K562 (cell line): ENCODE measurements around the gene GFI1B. TPM values are rescaled to one million over a fixed set of nuclear protein-coding genes. Genes with fewer than 3 reads are reported as not detected.

Experiments
- CEBPG ChIP-seq, 3 experiments: fragments of 200-800 bp in 1 of 3; sonication (Bioruptor generic) in 1 of 3; sonication (generic) in 1 of 3; formaldehyde crosslinking in 1 of 3; IDR thresholded peaks in 2 of 3; conservative IDR thresholded peaks in 1 of 3; 2 replicates each; pipeline versions ENCODE4 v1.6.1 to v1.8.0; 2016 to 2022; ENCODE audit warnings: missing compliant biosample characterization in 2 of 3, missing genetic modification characterization in 2 of 3, mild to moderate bottlenecking in 1 of 3, missing genetic modification reagents in 1 of 3
- DDX20 ChIP-seq: fragments of 450-650 bp; IDR thresholded peaks from 2 replicates; pipeline ENCODE4 v1.6.1; 2016; ENCODE audit warnings: missing genetic modification characterization, low read depth, mild to moderate bottlenecking, missing compliant biosample characterization, moderate library complexity
- HDAC1 ChIP-seq, 2 experiments: fragments of 450-650 bp; IDR thresholded peaks; 2 replicates each; pipeline ENCODE4 v1.6.1; 2016 to 2017; ENCODE audit warnings: inconsistent platforms in 1 of 2, mild to moderate bottlenecking in 1 of 2, moderate library complexity in 1 of 2
- MBD2 ChIP-seq: sonication (generic); IDR thresholded peaks from 2 replicates; pipeline ENCODE4 v1.6.1; 2016; ENCODE audit warnings: low read depth, borderline replicate concordance
- RNF2 ChIP-seq: sonication (generic); IDR thresholded peaks from 2 replicates; pipeline ENCODE4 v1.6.1; 2016
- TFAP4 ChIP-seq: sonication (generic); formaldehyde crosslinking; IDR thresholded peaks from 2 replicates; pipeline ENCODE4 v1.8.0; 2022; ENCODE audit warnings: missing genetic modification reagents, mild to moderate bottlenecking, moderate library complexity, borderline replicate concordance
- ZBTB17 ChIP-seq: fragments of 450-650 bp; formaldehyde crosslinking; IDR thresholded peaks from 2 replicates; pipeline ENCODE4 v1.4.0; 2020; ENCODE audit warnings: mild to moderate bottlenecking
- ZNF324 ChIP-seq: fragments of 250-450 bp; sonication (Bioruptor Pico); IDR thresholded peaks from 2 replicates; pipeline ENCODE4 v1.4.0; 2020; ENCODE audit warnings: mild to moderate bottlenecking
- polyA plus RNA-seq, 8 experiments: library from polyadenylated mRNA; depleted of rRNA in 4 of 8; stranded (reverse) in 5 of 8; unstranded in 3 of 8; fragments of >200 nt; fragmentation: Nextera tagmentation in 2 of 8; fragmentation: Illumina TruSeq in 1 of 8; extraction: Ambion mirVana in 2 of 8; extraction: Trizol in 1 of 8; gene quantifications; 2 replicates each; pipeline versions ENCODE4 v1.2.1 to v1.2.3, GENCODE V29; 2011 to 2014; ENCODE audit warnings: inconsistent platforms in 1 of 8, missing spikeins in 1 of 8
- total RNA-seq, 7 experiments: library from RNA; depleted of rRNA in 6 of 7; stranded (reverse); fragments of >200 nt in 6 of 7; fragmentation: Illumina TruSeq in 2 of 7; extraction: Trizol in 2 of 7; gene quantifications; 2 replicates each; pipeline versions ENCODE4 v1.2.1 to v1.2.3, GENCODE V29; 2011 to 2021; ENCODE audit warnings: low replicate concordance in 1 of 7

Gene GFI1B
- total and polyA plus RNA-seq, 9 of the 15 experiments (the other 6 are each of a cell fraction or from before 2014, with no cell fraction given): 8.0 to 75.7 (median 34.5) TPM

GRCh38 chr9:133004091-133004998, 25.9 kb downstream of the GFI1B start (continued):
- TF ChIP-seq ZBTB17 (CRISPR knock-in tag) (peak; percentile 45; the same call in 1 of the 2 replicates), CEBPG (CRISPR knock-in tag; IDR thresholded peaks at IDR 0.05) (0 out of 2 replicates have a peak, but pooled peaks have one; percentile 30), CEBPG (tag; conservative IDR thresholded peaks at IDR 0.05 in 1 of 2, IDR thresholded peaks at IDR 0.05 in 1 of 2) (no peak), MBD2 (peak; percentile 79; the same call in 1 of the 2 replicates), RNF2 (peak; percentile 93), HDAC1 (IDR thresholded peaks at IDR 0.05) (peak; percentile 99 to 100), ZNF324 (CRISPR knock-in tag) (0 out of 2 replicates have a peak, but pooled peaks have one; percentile 40), DDX20 (no peak), TFAP4 (CRISPR knock-in tag) (peak; percentile 96)
